ENCODE results near the gene PGLYRP4. TPM values are rescaled to one million over a fixed set of nuclear protein-coding genes. Genes with fewer than 3 reads are reported as not detected.

PGLYRP4 gene, protein sequence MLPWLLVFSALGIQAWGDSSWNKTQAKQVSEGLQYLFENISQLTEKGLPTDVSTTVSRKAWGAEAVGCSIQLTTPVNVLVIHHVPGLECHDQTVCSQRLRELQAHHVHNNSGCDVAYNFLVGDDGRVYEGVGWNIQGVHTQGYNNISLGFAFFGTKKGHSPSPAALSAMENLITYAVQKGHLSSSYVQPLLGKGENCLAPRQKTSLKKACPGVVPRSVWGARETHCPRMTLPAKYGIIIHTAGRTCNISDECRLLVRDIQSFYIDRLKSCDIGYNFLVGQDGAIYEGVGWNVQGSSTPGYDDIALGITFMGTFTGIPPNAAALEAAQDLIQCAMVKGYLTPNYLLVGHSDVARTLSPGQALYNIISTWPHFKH
- 4.3 TPM for total RNA-seq

DNA sequence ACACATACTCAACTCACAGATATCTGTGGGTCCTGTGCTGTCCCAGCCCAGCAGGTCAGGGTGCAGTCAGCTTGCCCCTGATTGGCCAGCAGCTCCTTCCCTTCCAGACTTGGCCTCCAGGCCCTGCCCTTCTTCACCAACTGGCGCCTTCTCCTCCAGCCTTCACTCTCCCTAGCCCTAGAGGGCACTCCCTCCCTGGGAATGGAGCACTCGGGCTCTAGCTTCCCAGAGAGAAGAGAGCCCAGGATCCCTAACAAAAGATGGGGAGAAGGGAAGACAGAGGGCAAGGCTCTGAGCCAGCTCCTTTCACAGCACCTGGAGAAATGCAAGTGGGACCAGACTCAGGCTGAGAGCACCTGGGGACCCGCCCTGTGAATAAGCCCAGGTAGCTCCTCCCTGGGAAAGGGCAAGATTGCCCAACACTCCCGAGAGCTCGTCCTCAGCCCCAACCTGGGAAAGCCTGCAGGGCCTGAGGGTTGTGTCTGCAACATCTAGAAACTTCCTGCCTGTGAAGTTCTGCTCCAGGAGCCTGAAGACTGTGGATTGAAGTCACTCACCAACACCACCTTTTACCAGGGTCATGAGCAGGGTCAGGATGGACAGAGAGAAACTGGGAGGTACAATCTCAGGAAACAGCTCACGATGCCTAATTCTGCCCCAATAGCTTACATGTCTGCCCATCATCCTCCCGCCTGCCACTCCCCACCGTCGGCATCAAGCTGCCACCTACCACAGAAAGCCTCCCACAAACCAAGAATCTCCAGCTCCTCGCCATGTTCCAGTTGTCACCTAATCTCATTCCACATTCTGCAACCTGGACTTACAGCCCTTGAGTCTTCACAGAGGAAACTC lies at the start of gene PGLYRP4:
Gene PGLYRP4, minus strand, starts transcription at position 331 of the 852 bp plus-strand sequence. CDS start 909 bp downstream, outside the sequence.
- DNase-seq: no peak

DNA sequence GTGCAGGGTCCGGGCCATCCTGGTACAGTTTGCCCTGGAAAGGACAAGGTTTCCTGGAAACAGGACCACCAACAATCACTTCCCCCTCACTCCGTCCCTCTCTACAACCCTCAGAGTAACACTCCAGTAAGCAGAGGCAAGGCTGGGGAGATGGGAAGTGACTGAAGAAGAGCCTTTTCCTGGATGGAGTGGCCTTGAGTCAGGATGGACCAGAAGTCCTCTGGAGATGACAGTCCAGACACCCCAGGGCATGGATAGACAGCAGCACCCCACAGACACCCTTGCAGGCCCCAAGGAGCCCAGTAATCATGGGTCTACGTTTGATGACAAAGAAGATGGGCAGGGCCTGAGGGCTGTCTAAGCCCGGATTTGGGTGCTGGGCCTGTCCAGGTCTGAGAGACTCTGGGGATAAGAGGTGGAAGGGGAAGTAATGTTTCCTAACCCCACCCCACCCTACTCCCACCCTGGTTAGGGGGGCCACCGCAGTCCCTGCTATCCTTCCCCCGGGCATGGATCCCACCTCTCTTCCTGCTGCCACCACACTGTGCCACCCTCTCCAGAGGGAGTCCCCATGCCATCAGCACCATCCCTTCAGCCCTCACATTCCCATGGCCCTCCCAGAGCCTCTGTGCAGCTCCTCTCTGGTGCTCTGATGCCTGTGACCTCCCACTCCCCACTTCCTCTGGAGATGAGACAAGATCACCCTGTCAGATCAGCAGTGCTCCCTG lies 49.4 kb upstream of the PGLYRP4 start:
- DNase-seq: no peak

DNA sequence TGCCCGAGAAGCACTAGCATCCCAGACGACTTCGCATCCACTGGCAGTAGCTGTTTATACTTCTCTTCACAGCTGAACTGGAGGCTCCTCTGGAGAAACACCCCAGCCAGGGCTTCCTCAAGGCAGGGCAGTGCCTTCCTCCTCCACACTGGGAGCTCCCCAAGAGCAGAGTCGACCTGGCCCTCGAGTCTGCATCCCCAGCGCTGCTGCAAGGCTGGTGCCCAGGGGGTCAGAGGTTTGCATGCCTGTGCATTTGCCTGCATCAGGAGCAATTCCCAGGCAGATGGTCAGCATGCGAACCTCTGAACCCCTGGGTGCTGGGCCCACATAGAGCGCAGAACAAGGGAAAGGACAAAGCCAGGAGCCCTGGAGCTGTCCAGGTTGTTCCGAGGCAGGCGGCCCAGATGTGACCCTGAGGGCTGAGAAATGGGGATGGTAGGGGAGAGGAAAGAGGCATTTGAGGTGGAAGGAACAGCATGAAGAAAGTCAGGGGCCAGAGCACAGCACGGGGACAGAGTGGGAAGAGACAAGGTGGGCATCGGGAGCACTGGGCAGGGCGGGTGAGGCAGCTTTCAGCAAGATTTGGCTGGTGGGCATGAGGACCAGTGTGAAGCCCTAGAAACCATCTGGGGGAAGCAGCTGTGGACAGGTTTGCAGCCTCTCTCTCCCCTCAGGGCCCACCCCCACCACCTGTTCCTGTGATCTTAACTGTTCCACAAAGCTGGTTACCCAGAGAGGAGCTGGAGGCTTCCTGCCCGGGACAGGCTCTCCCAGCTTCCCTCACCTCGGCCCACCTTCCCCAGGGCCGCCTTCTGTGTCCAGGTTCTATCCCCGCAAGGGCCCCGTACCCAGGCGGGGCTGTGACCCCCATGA lies 48.6 kb upstream of the PGLYRP4 start:
- no peak for DNase-seq

DNA sequence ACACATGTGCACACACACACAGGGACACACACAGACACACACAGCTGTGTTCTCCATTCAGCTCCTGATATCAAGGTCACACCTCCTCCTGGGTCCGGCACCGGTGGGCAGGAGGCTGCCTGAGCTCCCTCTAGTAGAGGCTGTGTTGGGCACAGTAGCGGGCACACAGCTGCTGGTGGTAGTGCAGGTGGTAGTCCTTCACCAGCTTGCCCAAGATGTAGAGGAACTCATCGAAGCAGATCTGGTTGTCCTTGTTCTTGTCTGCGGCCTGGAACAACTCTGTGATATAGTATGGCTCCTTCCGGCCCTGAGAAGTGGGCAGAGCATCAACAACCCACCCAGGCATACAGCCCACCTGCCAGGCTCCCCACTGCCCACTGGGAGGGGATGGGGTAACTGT lies 47.8 kb upstream of the PGLYRP4 start:
- DNase-seq: no peak

DNA sequence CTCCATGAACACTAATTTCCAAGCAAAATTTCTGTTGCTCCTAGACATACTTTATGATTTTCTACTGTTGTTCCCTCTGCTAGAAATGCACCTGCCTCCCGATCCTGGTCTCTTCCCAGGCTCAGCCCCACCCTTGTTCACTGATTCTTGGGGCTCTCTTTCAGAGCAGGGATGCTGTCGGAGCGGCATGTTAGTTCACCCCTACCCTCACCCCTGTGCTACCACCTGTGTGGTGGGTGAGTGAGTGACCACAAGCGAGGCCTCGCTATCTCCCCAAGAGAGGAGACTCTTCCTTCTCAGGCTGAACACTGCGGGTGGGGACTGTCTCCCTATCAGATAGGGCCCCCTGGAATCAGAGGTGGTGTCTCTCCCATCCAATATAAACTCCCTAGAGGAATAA lies 47.1 kb upstream of the PGLYRP4 start:
- DNase-seq: no peak

DNA sequence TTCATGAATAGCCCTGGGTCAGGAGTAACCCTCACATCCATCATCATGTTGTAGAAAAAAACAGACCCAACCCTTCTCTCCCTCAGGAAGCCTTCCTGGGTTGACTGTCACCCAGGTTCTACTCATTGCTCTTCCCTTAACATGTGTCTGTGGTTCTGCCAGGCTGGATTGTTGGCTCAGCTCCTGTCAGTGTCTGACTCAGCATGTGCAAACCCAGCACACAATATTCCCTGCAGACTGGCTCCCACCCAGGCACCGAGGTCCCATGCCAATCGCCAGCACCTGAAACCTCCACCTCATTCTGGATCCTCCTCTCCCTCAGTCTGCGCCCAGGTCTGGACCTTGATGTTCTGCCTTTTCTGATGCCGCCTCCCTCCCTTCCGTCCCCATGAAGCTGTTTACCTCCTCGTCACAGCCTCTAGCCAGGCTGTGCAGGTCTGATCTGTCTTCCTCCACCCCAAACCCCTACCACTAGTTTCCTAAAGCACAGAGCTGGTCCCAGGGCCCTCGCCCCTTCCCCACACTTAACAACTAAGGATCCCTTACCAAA lies 46.6 kb upstream of the PGLYRP4 start:
- DNase-seq: no peak

DNA sequence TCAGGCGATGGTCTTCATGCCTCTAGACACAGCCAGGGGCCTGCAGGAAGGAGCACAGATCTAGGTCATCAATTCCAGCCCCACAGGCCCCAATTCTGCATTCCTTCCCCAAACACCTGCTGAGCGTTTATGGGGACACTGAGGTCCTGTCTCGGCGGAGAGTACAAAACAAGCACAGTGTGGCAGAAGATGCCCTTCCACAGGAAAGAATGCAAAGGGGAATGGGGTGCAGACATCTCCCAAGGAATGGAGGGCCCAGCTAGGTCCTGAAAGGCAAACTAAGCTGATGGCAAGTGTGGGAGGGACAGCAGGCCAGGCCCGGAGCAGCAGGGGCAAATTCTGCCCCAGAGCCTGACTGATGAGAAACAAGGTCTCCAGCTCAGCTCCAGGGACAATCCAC lies 45.8 kb upstream of the PGLYRP4 start:
- DNase-seq: no peak

DNA sequence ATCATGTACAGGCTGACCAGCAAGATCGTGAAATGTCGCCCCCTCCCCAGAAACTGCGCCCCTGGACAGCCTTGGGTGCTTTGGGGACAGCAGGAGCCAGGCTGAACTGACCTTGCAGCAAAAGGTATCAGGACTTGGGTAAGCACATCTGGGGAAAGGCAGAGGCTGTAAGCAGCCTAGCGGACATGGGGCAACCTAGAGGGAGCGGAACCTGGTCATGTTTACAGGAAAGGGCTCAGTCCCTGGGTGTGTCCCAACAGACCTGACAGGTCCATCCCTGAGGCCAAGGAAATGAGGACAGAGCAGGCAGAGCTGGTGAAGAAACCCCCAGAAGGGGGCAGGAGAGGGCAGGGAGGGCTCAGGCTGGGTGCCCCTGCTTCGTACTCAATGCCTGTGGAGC lies 45.3 kb upstream of the PGLYRP4 start:
- DNase-seq: no peak

DNA sequence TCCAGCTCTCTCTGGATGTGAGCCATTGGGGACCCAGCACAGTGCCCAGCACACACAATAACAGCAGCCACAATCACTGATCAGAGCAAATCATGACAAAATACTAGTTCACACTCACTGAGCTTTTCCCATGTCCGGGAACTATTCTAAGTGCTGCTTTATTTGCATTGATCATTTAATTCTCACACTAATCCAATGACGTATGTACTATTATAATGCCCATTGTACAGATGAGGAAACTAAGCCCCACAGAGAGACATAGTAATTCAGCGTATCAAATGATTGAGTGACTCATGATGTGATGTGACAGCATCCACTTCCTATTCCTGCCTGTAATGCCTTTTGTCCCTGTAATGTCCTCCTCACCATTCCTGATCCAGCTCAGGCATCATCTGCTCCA lies 44.2 kb upstream of the PGLYRP4 start:
- DNase-seq: no peak

DNA sequence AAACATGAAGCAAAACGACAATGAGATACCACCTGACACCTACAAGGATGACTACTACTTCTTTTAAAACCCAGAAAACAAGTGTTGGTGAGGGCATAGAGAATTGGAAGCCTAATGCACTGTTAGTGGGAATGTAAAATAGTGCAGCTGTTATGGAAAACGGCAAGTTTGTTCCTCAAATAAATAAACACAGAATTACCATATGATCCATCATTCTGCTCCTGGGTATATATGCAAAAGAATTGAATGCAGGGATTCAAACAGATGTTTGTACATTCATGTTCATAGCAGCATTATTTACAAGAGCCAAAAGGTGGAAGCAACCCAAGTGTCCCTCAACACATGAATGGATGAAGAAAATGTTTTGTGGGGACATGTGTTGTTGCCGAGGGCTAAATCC lies 43.6 kb upstream of the PGLYRP4 start:
- no peak for DNase-seq

DNA sequence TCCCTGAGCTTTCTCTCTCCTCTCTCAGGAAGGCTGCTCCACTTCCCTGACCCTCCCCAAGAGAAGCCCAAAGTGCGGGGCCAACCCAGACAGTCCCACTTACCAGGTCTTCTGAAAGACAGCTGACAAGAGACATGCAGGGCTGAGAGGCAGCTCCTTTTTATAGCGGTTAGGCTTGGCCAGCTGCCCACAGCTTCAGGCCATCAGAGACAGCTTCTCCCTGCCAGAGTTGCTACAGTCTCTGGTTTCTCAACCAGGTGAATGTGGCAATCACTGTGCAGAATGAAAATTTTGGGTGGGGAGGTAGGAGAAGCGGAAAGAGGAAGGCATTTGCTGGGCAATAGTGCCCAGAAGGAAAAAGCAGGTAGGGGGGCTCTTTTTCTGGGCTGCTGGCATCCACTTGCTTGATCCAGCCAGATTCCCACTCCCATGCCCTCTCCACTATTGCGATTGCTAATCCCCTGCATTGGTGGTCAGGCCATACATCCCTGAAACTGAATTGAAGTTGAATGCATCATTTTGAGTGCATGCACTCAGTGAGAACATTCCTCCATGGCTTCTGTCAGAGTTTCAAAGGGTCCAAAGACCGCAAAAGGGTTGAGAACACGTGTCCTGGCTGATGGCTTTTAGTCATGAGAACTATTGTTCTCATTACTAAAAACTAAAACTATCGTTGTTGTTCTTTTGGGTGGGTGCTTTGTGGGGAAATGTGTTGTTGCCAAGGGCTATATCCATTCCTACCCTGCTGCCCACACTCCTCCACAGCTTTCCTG lies 42.5 kb upstream of the PGLYRP4 start, which contains the start of gene S100A8:
Gene S100A8, minus strand, starts transcription at position 136 of the 773 bp plus-strand sequence. CDS start 538 bp downstream, outside the sequence.
- no peak for DNase-seq

DNA sequence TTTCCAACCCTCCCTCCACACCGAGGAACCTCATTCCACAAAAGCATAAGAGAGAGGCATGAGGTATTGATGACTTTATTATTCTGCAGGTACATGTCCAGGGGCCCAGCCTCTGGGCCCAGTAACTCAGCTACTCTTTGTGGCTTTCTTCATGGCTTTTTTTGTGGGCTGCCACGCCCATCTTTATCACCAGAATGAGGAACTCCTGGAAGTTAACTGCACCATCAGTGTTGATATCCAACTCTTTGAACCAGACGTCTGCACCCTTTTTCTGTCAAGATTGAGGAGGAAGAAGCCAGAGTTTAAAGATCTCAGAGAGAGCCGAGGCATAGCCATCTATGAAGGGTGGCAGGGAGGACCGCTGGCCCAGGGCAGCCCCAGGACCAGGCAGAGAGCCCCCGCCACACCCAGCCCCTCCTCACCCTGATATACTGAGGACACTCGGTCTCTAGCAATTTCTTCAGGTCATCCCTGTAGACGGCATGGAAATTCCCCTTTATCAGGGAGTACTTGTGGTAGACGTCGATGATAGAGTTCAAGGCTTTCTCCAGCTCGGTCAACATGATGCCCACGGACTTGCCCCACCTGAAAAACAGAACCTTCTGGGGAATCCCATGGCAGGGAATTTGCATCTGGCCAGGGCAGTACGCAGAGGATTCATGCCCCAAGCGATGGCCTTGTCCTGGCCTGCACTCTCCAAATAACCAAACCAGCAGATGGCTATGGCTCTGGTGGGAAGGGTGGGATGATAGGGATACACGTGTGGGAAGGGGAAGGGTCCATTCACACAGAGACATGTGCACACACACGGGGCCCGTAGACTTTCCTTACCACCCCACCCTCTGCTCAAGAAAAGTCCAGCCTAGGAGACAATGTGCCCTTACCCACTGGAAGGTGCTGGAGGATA lies 41.6 kb upstream of the PGLYRP4 start:
- no peak for DNase-seq

DNA sequence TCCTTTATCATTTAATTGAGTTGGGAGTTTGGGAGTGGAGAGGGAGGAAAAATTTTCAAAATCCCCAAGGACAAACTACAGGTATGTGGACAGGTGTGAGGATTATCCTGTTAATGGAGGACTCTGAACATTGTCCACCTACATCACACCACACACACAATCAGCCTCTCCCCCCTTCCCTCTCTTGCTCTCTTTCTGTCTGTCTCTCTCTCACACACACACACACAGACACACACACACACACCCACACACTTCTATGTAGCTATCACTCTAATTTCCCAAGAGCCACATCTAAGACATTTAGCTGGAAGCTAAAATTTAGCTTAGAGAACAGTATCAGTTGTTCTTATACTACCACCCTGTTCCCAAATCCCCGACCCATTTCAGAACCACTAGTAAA lies 40.8 kb upstream of the PGLYRP4 start:
- no peak for DNase-seq

DNA sequence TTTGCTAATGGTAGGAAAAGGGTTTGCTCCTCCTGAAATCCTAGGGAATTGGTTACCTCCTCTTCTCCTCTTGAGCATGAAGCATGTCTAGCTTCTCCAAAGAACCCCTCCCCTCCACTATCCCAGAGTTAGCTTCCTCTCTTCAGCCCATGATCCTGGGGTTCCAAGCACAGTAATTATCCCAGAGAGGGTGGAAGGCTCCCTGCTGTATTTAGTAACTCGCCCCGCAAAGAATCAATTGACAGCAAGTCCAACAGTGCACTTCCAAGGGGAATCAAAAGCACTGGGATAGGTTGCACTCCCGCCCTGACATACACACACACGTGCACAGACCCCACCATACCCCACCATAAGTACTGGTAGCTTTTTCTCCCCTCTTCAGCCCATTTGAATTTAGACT lies 39.1 kb upstream of the PGLYRP4 start:
- no peak for DNase-seq

DNA sequence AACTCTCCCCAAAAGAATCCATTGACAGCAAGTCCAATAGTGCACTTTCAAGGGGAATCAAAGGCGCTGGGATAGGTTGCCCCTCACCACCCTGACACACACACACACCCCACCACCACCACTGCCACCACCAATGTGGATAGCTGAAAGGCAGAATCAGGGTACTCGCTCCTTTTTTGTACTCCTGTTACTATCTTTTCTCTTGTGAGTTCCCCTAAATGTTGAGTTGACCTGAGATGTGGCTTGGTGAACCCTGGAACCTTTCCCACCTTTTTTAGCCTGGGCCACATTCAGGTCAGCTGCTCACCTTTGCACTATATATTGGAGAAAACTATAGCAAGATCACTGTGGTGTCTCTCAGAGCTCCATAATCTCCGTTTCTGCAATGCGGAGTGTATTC lies 38.4 kb upstream of the PGLYRP4 start:
- no peak for DNase-seq

DNA sequence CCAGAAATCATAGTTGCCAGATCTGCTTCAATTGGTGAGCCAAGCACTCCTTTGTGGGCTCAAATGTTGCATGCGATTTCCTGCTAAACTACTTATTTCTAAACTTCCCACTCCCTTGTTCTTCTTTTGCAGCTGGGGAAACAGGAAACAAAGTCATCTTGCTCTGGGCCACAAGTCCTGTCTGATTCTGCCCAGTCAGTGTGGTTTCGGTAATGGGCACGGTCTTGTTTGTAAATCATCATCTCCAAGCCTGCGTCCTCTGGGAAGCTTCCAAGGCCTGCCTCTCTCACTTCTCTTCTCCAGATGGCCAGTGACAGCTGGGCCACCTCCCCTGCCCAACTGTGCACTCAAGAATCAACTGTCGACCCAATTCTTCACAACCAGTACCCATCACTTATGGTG lies 37.9 kb upstream of the PGLYRP4 start:
- DNase-seq: no peak

DNA sequence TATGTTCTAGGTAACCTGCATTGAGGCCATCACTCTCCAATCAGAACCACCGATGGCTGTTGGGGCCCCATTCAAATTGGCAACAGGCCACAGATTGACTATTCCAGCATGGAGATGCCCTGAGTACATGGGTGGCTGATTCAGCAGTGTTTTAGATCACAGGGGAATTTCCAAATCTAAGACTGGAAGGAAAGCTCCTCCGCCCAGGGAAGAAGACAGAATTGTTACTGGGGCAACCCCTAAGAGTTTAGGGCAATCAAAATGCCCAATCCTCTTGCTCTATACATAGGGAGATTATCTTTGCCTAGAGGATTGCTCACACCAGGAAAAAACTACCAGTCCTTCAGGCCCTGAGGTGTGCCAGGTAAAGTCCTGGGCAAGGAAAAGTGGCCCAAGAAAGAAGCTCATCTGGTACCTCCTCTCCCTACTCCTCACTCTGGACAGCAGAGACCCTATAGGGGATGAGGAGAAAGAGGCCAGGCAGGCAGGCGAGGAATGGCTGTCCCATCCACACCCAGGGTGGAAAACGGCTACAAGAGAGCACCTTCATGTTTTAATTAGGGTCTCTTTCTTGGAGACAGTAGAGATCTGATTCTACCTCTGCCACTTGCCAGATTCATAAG lies 36.4 kb upstream of the PGLYRP4 start:
- no peak for DNase-seq

DNA sequence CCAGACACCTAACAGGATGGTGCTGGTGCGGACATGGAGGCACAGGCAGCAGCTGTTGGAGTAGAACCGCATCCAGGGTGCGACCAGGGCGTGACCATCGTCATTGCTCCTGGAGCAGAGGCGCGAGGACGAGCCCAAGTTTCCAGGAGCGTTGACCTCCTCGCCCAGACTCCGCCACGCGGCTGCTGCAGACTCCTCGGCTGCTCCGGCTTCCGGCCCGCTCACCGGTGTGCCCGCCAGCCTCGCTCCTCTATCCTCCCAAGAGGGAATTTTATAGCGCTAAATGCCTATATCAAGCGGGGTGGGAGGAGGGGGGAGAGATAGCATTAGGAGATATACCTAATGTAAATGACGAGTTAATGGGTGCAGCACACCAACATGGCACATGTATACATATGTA lies 32.1 kb upstream of the PGLYRP4 start:
- no peak for DNase-seq

DNA sequence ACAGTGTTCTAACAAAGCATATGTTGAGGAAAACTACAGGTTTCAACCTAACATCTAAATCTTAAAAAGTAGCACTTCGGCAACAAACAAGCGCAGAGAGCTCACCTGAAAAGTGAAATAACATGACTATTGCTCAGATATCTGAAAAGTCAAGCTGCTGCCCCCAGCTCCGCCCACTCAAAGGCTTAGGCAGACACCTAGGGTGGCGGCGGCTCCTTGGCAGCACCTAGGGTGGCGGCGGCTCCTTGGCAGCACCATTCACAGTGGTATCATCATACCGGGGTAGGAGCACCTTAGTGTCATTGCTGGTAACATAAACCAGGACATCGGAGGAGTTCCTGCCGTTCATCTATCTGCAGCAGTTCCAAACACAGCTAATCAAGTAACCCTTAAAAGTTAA lies 30.9 kb upstream of the PGLYRP4 start:
- DNase-seq: no peak

Measured in skin of body (tissue), 2 donors.